ENCODE measurements around the gene CASQ2. TPM values are rescaled to one million over a fixed set of nuclear protein-coding genes. Genes with fewer than 3 reads are reported as not detected.

Gene CASQ2
- total and polyA plus RNA-seq, 10 of the 15 experiments (the other 5 are each of a cell fraction or from before 2014, with no cell fraction given), result not detected

DNA sequence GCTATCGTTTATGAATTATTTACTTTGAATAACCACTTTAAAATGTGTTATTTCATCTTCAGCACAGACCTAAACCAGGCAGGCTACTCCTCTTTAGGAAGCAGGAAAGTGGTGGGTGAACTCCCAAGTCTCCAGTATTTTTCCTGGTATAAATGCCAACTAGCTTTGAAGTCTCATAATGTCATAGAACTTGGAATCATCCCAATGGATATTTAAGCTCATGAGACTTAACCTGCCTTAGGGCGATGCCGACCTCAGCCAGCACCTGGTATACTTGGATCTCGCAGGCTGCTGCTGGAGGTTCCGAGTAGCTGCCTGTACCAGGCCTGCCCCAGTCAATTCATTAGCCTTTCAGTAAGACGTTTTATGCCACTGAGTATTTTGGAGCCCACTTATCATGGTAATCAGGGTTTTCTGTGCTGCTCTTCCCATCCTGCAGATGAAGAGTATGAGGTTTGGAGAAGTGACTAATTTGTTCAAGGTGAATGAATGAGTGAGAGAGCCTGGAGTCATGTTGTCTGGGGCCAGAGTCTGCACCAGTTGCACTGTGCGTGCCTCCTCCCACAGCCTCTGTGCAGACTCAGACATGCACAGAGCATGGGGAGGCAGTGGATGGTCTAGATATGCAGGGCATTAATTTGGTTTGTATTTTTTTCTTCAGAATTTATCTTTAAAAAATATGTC lies 91.9 kb downstream of the CASQ2 start (continued):
- TF ChIP-seq, protein P1, sequence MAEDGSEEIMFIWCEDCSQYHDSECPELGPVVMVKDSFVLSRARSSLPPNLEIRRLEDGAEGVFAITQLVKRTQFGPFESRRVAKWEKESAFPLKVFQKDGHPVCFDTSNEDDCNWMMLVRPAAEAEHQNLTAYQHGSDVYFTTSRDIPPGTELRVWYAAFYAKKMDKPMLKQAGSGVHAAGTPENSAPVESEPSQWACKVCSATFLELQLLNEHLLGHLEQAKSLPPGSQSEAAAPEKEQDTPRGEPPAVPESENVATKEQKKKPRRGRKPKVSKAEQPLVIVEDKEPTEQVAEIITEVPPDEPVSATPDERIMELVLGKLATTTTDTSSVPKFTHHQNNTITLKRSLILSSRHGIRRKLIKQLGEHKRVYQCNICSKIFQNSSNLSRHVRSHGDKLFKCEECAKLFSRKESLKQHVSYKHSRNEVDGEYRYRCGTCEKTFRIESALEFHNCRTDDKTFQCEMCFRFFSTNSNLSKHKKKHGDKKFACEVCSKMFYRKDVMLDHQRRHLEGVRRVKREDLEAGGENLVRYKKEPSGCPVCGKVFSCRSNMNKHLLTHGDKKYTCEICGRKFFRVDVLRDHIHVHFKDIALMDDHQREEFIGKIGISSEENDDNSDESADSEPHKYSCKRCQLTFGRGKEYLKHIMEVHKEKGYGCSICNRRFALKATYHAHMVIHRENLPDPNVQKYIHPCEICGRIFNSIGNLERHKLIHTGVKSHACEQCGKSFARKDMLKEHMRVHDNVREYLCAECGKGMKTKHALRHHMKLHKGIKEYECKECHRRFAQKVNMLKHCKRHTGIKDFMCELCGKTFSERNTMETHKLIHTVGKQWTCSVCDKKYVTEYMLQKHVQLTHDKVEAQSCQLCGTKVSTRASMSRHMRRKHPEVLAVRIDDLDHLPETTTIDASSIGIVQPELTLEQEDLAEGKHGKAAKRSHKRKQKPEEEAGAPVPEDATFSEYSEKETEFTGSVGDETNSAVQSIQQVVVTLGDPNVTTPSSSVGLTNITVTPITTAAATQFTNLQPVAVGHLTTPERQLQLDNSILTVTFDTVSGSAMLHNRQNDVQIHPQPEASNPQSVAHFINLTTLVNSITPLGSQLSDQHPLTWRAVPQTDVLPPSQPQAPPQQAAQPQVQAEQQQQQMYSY (CRISPR knock-in tag; IDR thresholded peaks at IDR 0.05), result no peak
- TF ChIP-seq BHLHE40 (IDR thresholded peaks at IDR 0.05; ENCODE audit: borderline replicate concordance in 1 of 2, low read depth in 2 of 2, low read length in 1 of 2), result no peak

DNA sequence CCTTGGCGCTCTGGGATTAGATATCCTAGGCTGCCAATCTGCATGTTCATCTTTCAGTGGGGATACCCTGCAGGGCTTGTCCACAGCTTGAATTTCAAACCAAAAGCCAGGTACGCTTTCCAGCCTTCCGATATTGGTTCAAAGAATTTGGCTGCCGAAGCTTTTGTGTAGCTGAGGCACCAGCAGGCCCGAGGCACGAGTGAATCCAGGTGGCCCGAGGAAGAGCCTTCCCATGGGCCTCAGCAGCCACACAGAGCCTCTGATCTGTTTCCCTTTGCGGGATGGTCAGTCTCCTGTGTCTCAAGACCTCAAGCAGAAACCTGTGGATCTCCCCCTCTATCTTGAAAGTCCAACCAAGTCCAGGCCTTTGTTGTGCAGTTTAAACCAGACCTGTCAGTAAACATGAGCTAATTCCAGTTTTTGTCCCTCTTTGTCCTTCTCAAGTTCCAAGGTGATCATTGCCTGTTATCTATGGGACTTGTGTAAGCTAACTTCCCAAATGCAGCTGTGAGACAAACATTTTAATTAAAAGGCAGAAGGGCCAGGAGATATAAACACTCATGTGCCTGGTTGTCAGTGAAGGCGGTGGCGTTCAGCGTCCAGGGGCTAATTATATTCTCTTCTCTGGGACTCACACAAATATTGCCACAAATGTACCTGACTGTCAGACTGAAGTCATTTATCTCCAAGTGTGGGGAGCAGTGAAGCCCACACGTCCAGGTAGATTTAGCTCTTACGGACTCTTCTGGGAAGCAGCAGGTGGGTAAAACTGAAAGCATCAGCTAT lies 96.1 kb downstream of the CASQ2 start:
- CTCF ChIA-PET, result interaction anchor here (1.3 to 1.8 kb wide), 2 partner anchors 10 to 77 kb away, joined by 3 to 4 read pairs; no protein-coding TSS in a partner anchor
- POLR2A ChIA-PET, result no interaction called here
- Histone ChIP-seq H3K27me3 (replicated peaks in 1 of 2; ENCODE audit: control insufficient read depth in 2 of 2, insufficient read depth in 2 of 2, low read length in 1 of 2) (no peaks in the 10 kb centered on the region), H3K9me3 (replicated peaks; ENCODE audit: control insufficient read depth, insufficient read depth, low read length) (peaks cover 1% of the 10 kb centered on the region; the same call in 2 of the 3 replicates), H3K79me2 (ENCODE audit: control insufficient read depth, insufficient read depth, low read length) (no peaks in the 10 kb centered on the region), H3K4me2 (ENCODE audit: control insufficient read depth, insufficient read depth) (no peak overlapping the region), H2AFZ (ENCODE audit: control insufficient read depth, low read depth, low read length) (no peak overlapping the region), H3K9ac (ENCODE audit: control insufficient read depth, insufficient read depth, low read length) (no peak overlapping the region), H3K36me3 (ENCODE audit: control insufficient read depth in 2 of 2, insufficient read depth in 2 of 2, low read length in 1 of 2) (no peaks in the 10 kb centered on the region; a peak in 2 of 4 replicates), H3K4me1 (ENCODE audit: control insufficient read depth, insufficient read depth, low read length) (peaks cover 19% of the 10 kb centered on the region), H3K4me3 (no peak overlapping the region), H4K20me1 (ENCODE audit: control insufficient read depth, insufficient read depth) (no peaks in the 10 kb centered on the region), H3K27ac (ENCODE audit: control insufficient read depth, insufficient read depth) (no peak overlapping the region)
- FAIRE-seq (no peak), ATAC-seq (no peak), DNase-seq (ENCODE audit: low read depth, low spot score) (no peak)
- SMC1A ChIA-PET (ENCODE audit: uncharacterized antibody, unreplicated experiment), result no interaction called here
- in situ Hi-C loops (cut with MboI) (no loop called here), intact Hi-C loops (cut with micrococcal nuclease; ENCODE audit: unreplicated experiment) (no loop called here)
- WGBS (ENCODE audit: insufficient coverage, insufficient replicate concordance, low lambda C conversion rate, missing lambda C conversion rate), result 97% methylated on average over 13 of the region's 13 CpGs
- no TSS peak for BruUV-seq (replicated peaks)
- RAD21 ChIA-PET (ENCODE audit: unreplicated experiment), result no interaction called here
- TF ChIP-seq, protein P2, sequence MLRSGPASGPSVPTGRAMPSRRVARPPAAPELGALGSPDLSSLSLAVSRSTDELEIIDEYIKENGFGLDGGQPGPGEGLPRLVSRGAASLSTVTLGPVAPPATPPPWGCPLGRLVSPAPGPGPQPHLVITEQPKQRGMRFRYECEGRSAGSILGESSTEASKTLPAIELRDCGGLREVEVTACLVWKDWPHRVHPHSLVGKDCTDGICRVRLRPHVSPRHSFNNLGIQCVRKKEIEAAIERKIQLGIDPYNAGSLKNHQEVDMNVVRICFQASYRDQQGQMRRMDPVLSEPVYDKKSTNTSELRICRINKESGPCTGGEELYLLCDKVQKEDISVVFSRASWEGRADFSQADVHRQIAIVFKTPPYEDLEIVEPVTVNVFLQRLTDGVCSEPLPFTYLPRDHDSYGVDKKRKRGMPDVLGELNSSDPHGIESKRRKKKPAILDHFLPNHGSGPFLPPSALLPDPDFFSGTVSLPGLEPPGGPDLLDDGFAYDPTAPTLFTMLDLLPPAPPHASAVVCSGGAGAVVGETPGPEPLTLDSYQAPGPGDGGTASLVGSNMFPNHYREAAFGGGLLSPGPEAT (IDR thresholded peaks at IDR 0.05; ENCODE audit: low read depth), result no peak
- TF ChIP-seq POLR2AphosphoS2 (IDR thresholded peaks at IDR 0.05; ENCODE audit: low read depth, low read length), result no peak
- TF ChIP-seq, protein P3, sequence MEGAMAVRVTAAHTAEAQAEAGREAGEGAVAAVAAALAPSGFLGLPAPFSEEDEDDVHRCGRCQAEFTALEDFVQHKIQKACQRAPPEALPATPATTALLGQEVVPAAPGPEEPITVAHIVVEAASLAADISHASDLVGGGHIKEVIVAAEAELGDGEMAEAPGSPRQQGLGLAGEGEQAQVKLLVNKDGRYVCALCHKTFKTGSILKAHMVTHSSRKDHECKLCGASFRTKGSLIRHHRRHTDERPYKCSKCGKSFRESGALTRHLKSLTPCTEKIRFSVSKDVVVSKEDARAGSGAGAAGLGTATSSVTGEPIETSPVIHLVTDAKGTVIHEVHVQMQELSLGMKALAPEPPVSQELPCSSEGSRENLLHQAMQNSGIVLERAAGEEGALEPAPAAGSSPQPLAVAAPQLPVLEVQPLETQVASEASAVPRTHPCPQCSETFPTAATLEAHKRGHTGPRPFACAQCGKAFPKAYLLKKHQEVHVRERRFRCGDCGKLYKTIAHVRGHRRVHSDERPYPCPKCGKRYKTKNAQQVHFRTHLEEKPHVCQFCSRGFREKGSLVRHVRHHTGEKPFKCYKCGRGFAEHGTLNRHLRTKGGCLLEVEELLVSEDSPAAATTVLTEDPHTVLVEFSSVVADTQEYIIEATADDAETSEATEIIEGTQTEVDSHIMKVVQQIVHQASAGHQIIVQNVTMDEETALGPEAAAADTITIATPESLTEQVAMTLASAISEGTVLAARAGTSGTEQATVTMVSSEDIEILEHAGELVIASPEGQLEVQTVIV (IDR thresholded peaks at IDR 0.05; ENCODE audit: borderline replicate concordance, partially characterized antibody), result no peak
- no peak for TF ChIP-seq CBFB (IDR thresholded peaks at IDR 0.05; ENCODE audit: low read depth)
- TF ChIP-seq RAD21 (IDR thresholded peaks at IDR 0.05; ENCODE audit: insufficient read depth, low read depth, low read length), result no peak
- no peak for TF ChIP-seq SIX5 (IDR thresholded peaks at IDR 0.05; ENCODE audit: low read depth, low read length, severe bottlenecking)
